Neutrophil (primary cell): ENCODE data around the gene VHLL.

Experiments
- H3K27ac ChIP-seq: fragments of 200-600 bp; sonication (generic); 2 replicates; pipeline ENCODE4 v1.5.1; 2016; ENCODE audit warnings: mild to moderate bottlenecking, moderate library complexity
- H3K27me3 ChIP-seq: fragments of 200-600 bp; sonication (generic); 2 replicates; pipeline ENCODE4 v1.6.0; 2016; ENCODE audit warnings: mild to moderate bottlenecking
- H3K36me3 ChIP-seq: fragments of 200-600 bp; sonication (generic); 2 replicates; pipeline ENCODE4 v1.5.1; 2017
- H3K4me1 ChIP-seq, 2 experiments: fragments of 200-600 bp in 1 of 2; sonication (generic) in 1 of 2; 1 replicate in 1 of 2; 2 replicates in 1 of 2; pipeline versions ENCODE4 v1.5.1 to v1.6.1; 2013 to 2016; ENCODE audit warnings: low read depth in 1 of 2, low read length in 1 of 2, mild to moderate bottlenecking in 1 of 2, moderate library complexity in 1 of 2; ENCODE audit not compliant: control insufficient read depth in 1 of 2, insufficient read depth in 1 of 2
- H3K4me3 ChIP-seq, 2 experiments: fragments of 200-600 bp in 1 of 2; sonication (generic) in 1 of 2; 1 replicate in 1 of 2; 2 replicates in 1 of 2; pipeline ENCODE4 v1.5.1; 2013 to 2016; ENCODE audit warnings: low read depth in 1 of 2, low read length in 1 of 2, mild to moderate bottlenecking in 1 of 2, moderate library complexity in 1 of 2
- H3K9me3 ChIP-seq: fragments of 200-600 bp; sonication (generic); 2 replicates; pipeline ENCODE4 v1.5.1; 2016
- TF ChIP-seq, protein P1 (sequence below): fragments of 200-600 bp; sonication (generic); IDR thresholded peaks from 2 replicates; pipeline ENCODE4 v1.5.1; 2016; ENCODE audit warnings: antibody characterized with exemption

VHLL gene

DNA sequence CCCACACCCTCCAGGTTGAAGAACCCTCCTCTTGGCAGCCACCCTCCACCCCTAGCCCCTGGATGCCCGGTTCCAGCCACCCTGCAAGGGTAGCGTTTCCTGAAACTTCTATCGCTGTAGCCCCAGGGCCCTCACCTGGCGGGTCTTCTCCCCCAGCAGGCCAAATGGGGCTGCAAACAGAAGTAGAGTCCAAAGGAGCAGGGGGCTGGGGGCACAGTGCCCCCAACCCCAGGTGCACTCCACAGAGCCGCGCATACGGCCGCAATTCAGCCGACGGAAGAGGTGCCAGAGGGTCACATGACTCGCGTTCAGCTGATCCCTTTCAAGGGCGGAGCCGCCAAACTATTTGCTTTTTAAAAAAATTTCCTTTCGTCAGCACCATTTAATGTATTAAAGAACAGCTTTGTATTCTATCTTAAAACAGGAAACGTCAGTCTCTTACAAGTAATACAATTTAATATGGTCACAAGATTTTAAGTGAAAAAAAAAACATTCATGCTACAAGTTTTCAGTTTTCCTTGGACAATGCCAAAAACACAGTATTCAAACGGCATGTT is 3.6 kb downstream of the VHLL start, which contains the start of gene GLMP:
GLMP (minus strand) TSS at position 289 of the 557 bp plus-strand sequence; CDS start at position 255, 34 bp downstream.
- no peaks in the 10 kb centered on the region for H3K9me3 ChIP-seq
- peak within 1 kb of the TSS; percentile 64 for H3K27ac ChIP-seq
- no peaks in the 10 kb centered on the region for H3K27me3 ChIP-seq
- peak within 1 kb of the TSS; percentile 73 to 78 for H3K4me3 ChIP-seq
- peaks cover 31% of the 10 kb centered on the region for H3K36me3 ChIP-seq
- TF ChIP-seq, protein P1, sequence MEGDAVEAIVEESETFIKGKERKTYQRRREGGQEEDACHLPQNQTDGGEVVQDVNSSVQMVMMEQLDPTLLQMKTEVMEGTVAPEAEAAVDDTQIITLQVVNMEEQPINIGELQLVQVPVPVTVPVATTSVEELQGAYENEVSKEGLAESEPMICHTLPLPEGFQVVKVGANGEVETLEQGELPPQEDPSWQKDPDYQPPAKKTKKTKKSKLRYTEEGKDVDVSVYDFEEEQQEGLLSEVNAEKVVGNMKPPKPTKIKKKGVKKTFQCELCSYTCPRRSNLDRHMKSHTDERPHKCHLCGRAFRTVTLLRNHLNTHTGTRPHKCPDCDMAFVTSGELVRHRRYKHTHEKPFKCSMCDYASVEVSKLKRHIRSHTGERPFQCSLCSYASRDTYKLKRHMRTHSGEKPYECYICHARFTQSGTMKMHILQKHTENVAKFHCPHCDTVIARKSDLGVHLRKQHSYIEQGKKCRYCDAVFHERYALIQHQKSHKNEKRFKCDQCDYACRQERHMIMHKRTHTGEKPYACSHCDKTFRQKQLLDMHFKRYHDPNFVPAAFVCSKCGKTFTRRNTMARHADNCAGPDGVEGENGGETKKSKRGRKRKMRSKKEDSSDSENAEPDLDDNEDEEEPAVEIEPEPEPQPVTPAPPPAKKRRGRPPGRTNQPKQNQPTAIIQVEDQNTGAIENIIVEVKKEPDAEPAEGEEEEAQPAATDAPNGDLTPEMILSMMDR = no peak
- peaks cover 27 to 33% of the 10 kb centered on the region in 2 experiments for H3K4me1 ChIP-seq

DNA sequence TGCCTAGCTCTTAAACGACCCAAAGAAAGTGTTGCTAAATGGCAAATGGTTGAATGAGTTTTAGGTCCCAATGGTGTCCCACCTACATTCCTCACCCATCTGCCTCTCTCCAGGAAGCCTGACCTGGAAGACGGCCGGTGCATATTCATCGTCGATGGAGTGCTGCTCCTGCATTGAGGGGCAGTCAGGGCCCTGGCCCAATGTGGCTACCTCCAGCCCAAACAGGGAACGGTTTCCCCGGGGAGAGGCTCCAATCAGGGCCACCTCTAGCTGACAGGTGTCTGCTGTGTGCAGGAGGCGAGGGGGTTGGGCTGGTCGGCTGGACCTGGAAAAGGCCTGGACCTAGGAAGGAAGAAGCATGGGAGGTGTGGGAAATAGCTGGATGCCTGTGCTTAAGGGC is 5.2 kb downstream of the VHLL start:
- no peak overlapping the region for H3K4me3 ChIP-seq

DNA sequence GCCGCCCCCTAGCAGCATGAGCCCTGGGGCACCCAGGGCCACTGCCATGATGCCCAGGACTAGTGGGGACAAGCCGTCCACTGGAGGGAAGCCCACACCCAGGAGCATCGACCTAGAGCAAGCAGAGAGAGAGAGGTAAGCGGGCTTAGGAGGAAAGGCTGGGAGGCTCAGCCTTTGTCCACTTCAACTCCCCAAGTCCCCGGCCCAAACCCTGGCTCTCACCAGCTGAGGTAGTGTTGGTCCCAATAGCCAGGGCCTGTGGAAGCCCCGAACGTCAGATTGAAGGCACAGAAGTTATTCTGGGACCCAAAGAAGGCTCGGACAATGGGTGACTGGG is 6.0 kb downstream of the VHLL start:
- H3K9me3 ChIP-seq = no peaks in the 10 kb centered on the region
- H3K27me3 ChIP-seq = no peaks in the 10 kb centered on the region
- peaks cover 47% of the 10 kb centered on the region for H3K36me3 ChIP-seq
- TF ChIP-seq, protein P1 = no peak
- H3K27ac ChIP-seq = no peak overlapping the region
- peaks cover 27 to 33% of the 10 kb centered on the region in 2 experiments for H3K4me1 ChIP-seq
- no peak overlapping the region for H3K4me3 ChIP-seq

More for the DNA sequence above, 5.2 kb downstream of the VHLL start:
- H3K4me1 ChIP-seq = peaks cover 27 to 33% of the 10 kb centered on the region in 2 experiments
- no peaks in the 10 kb centered on the region for H3K9me3 ChIP-seq
- H3K27me3 ChIP-seq = no peaks in the 10 kb centered on the region
- peaks cover 40% of the 10 kb centered on the region for H3K36me3 ChIP-seq
- TF ChIP-seq, protein P1 = no peak
- no peak overlapping the region for H3K27ac ChIP-seq

DNA sequence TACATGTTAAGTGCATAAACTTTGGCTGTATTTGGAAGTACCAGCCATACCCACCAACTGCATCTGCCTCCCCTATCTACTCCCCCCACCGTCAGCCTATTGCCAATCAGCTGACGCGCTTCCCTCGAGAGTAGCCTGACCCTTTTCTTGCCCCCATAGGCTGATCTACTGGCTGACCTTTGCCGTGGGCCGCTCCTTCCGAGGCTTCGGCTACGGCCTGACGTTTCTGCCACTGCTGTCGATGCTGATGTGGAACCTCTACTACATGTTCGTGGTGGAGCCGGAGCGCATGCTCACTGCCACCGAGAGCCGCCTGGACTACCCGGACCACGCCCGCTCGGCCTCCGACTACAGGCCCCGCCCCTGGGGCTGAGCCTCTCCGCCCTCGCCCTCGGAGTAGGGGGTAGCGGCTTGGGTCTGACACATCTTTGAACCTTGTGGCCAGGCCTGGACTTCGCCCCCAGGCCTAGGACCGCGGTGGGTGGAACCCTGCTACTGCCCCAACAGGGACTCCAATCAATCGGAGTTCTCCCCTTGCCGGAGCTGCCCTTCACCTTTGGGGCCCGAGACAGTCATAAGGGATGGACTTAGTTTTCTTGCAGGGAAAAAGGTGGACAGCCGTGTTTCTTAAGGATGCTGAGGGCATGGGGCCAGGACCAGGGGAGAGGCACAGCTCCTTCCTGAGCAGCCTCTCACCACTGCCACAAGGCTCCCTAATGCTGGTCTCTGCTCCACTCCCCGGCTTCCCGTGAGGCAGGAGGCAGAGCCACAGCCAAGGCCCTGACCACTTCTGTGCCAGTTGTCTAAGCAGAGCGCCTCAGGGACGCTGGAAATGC is 7.7 kb downstream of the VHLL start:
- Histone ChIP-seq H3K9me3 (no peaks in the 10 kb centered on the region), H3K27me3 (no peaks in the 10 kb centered on the region), H3K4me3 (peak overlapping the region; percentile 48 to 54), H3K36me3 (peaks cover 54% of the 10 kb centered on the region), H3K4me1 (peaks cover 27 to 33% of the 10 kb centered on the region in 2 experiments), H3K27ac (peak overlapping the region; percentile 57)
- TF ChIP-seq, protein P1 = no peak

DNA sequence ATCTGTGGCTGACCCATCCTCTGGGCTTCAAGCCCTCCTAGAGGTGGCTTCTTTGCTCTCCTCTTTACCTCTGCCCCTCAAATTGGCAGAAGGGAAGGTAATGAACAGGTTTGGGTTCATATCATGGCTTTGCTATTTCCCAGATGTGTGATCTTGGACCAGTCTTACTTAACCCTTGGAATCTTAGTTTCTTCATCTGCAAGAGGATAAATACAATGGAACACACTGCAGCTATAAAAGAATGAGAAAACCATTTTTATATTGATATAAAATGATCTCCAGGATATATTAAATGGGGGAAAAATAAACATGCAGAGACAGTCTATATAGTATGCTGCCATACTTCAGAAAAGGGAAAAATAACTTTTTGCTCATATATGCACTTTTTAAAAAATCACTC is 9.2 kb downstream of the VHLL start:
- Histone ChIP-seq H3K4me1 (peaks cover 23 to 26% of the 10 kb centered on the region in 2 experiments), H3K27ac (no peak overlapping the region), H3K27me3 (no peaks in the 10 kb centered on the region), H3K36me3 (peaks cover 65% of the 10 kb centered on the region), H3K9me3 (no peaks in the 10 kb centered on the region), H3K4me3 (no peak overlapping the region)
- TF ChIP-seq, protein P1 = no peak
